HG03066 (cell line): ENCODE results near the gene TMOD2.
A peak's percentile ranks its signal among the peaks of the same experiment; 100 is the strongest.

ENCODE experiments used
- ATAC-seq: cut with Tn5 transposase; IDR thresholded peaks from one replicate; pipeline ENCODE4 v1.9.1; 2021; ENCODE audit warnings: low read depth; ENCODE audit not compliant: unreplicated experiment

TMOD2 gene

GRCh38 chr15:51750792-51751696 is at the start of gene TMOD2:
TMOD2 (plus strand) TSS chr15:51751597; CDS start chr15:51766442, 14,845 bp downstream.
- ATAC-seq = peak; percentile 73

GRCh38 chr15:51702710-51703109 is 48.7 kb upstream of the TMOD2 start:
- no peak for ATAC-seq

GRCh38 chr15:51706291-51706690 is 45.1 kb upstream of the TMOD2 start:
- ATAC-seq = no peak

GRCh38 chr15:51706926-51707608 is 44.3 kb upstream of the TMOD2 start:
- no peak for ATAC-seq

GRCh38 chr15:51708013-51708412 is 43.4 kb upstream of the TMOD2 start:
- ATAC-seq = no peak

GRCh38 chr15:51709031-51709430 is 42.4 kb upstream of the TMOD2 start:
- ATAC-seq = no peak

- no peak for ATAC-seq
Observed at GRCh38 chr15:51714162-51714561, 37.2 kb upstream of the TMOD2 start.

GRCh38 chr15:51714911-51715310 is 36.5 kb upstream of the TMOD2 start:
- no peak for ATAC-seq

GRCh38 chr15:51718219-51718618 is 33.2 kb upstream of the TMOD2 start:
- no peak for ATAC-seq

- ATAC-seq = no peak
Observed at GRCh38 chr15:51718746-51719145, 32.7 kb upstream of the TMOD2 start.

GRCh38 chr15:51720201-51720995 is 31.0 kb upstream of the TMOD2 start:
- ATAC-seq = no peak

- no peak for ATAC-seq
Observed at GRCh38 chr15:51721199-51721960, 30.0 kb upstream of the TMOD2 start.

GRCh38 chr15:51724199-51724598 is 27.2 kb upstream of the TMOD2 start:
- no peak for ATAC-seq

- no peak for ATAC-seq
Observed at GRCh38 chr15:51724673-51725072, 26.7 kb upstream of the TMOD2 start.

- peak; percentile 75 for ATAC-seq
Observed at GRCh38 chr15:51726302-51727073, 24.9 kb upstream of the TMOD2 start.

- ATAC-seq = no peak
Observed at GRCh38 chr15:51727141-51727897, 24.1 kb upstream of the TMOD2 start.

GRCh38 chr15:51731549-51732267 is 19.7 kb upstream of the TMOD2 start:
- ATAC-seq = peak; percentile 56

GRCh38 chr15:51732646-51733045 is 18.8 kb upstream of the TMOD2 start:
- ATAC-seq = no peak
